PC-9 (cell line): ENCODE results near the gene SCAF1. TPM values are rescaled to one million over a fixed set of nuclear protein-coding genes. Genes with fewer than 3 reads are reported as not detected.

ENCODE experiments used
- BruUV-seq: library from RNA; stranded (reverse); fragments of 400-500 nt; replicated peaks from 2 replicates; lab custom pipeline; 2021; lab: Mats Ljungman, UMichigan
- CTCF ChIA-PET: fragments of 300-600 bp; sonication (Branson Sonifier 250); formaldehyde crosslinking; loops from one replicate; lab custom pipeline; 2022; ENCODE audit warnings: antibody characterized with exemption; lab: Charles Lee
- POLR2A ChIA-PET: fragments of 300-600 bp; sonication (Branson Sonifier 250); formaldehyde crosslinking; loops from one replicate; lab custom pipeline; 2022; ENCODE audit warnings: antibody characterized with exemption; ENCODE audit not compliant: unreplicated experiment; lab: Charles Lee
- DNase-seq, 2 experiments: peaks; one replicate each; pipeline versions ENCODE4 v3.0.0 to v3.0.0-alpha.2; 2015 to 2022; ENCODE audit warnings: mixed read lengths in 1 of 2
- H2AFZ ChIP-seq: fragments of 200-600 bp; sonication (generic); 2 replicates; pipeline ENCODE4 v1.8.1; 2017; ENCODE audit warnings: antibody characterized with exemption
- H3F3A ChIP-seq: fragments of 200-600 bp; sonication (generic); 2 replicates; pipeline ENCODE4 v1.8.1; 2017; ENCODE audit warnings: antibody characterized with exemption, mild to moderate bottlenecking, low read depth; ENCODE audit not compliant: insufficient read depth
- H3K27ac ChIP-seq: fragments of 200-600 bp; sonication (generic); 2 replicates; pipeline ENCODE4 v1.6.1; 2016; ENCODE audit warnings: mixed run types
- H3K27me3 ChIP-seq: fragments of 200-600 bp; sonication (generic); 2 replicates; pipeline ENCODE4 v1.6.1; 2016; ENCODE audit warnings: low read depth, mixed run types; ENCODE audit not compliant: insufficient read depth
- H3K36me3 ChIP-seq: fragments of 200-600 bp; sonication (generic); 2 replicates; pipeline ENCODE4 v1.6.1; 2016; ENCODE audit warnings: low read depth, mixed run types
- H3K4me1 ChIP-seq: fragments of 200-600 bp; sonication (generic); replicated peaks from 2 replicates; pipeline ENCODE4 v1.6.1; 2016; ENCODE audit warnings: mixed run types; ENCODE audit not compliant: insufficient read depth
- H3K4me2 ChIP-seq: fragments of 200-600 bp; sonication (generic); 2 replicates; pipeline ENCODE4 v1.6.1; 2017; ENCODE audit warnings: mixed run types
- H3K4me3 ChIP-seq: fragments of 200-600 bp; sonication (generic); 2 replicates; pipeline ENCODE4 v1.6.1; 2016; ENCODE audit warnings: mixed run types
- H3K79me2 ChIP-seq: fragments of 200-600 bp; sonication (generic); 2 replicates; pipeline ENCODE4 v1.6.1; 2017; ENCODE audit warnings: low read depth, mixed run types
- H3K9me2 ChIP-seq: fragments of 200-600 bp; sonication (generic); 2 replicates; pipeline ENCODE4 v1.8.1; 2017; ENCODE audit warnings: mild to moderate bottlenecking; ENCODE audit not compliant: insufficient read depth
- H3K9me3 ChIP-seq: fragments of 200-600 bp; sonication (generic); 2 replicates; pipeline ENCODE4 v1.8.1; 2016; ENCODE audit warnings: low read depth; ENCODE audit not compliant: insufficient read depth
- H4K20me1 ChIP-seq: fragments of 200-600 bp; sonication (generic); 2 replicates; pipeline ENCODE4 v1.8.1; 2017; ENCODE audit not compliant: insufficient read depth
- EZH2 ChIP-seq: fragments of 200-600 bp; sonication (generic); IDR thresholded peaks from 2 replicates; pipeline ENCODE4 v1.8.0; 2017; ENCODE audit warnings: antibody characterized with exemption, low read depth
- intact Hi-C: fragments of 100-400 bp; cut with micrococcal nuclease; formaldehyde crosslinking; loops from one replicate; pipeline ENCODE4 v1.10.0; 2022; ENCODE audit not compliant: unreplicated experiment
- total RNA-seq: library from RNA; stranded (reverse); gene quantifications from 2 replicates; pipeline ENCODE4 v1.2.3, GENCODE V29; 2021
- TF ChIP-seq, protein P1 (sequence below): fragments of 200-600 bp; sonication (generic); conservative IDR thresholded peaks from 2 replicates; pipeline ENCODE4 v1.6.1; 2017; ENCODE audit warnings: mixed run types, antibody characterized with exemption, mild to moderate bottlenecking, moderate library complexity

The SCAF1 gene
- total RNA-seq, 1 experiment from 2014 or later = 91.3 TPM

DNA sequence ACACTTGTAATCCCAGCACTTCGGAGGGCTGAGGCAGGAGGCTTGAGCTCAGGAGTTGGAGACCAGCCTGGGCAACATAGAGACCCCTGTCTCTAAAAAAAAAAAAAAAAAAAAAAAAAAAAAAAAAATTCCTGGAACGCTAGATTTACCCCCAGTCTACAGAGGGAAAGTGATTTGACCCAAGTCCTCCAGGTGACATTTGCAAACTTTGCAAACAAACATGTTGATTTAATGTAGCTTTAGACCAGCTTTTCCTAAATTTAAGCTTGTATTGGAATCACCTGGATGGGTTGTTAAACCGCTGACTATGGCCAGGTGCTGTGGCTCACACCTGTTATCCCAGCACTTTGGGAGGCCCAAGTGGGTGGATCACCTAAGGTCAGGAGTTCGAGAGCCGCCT, 57.4 kb downstream of the SCAF1 start:
- TF ChIP-seq EZH2 = no peak
- TF ChIP-seq, protein P1, sequence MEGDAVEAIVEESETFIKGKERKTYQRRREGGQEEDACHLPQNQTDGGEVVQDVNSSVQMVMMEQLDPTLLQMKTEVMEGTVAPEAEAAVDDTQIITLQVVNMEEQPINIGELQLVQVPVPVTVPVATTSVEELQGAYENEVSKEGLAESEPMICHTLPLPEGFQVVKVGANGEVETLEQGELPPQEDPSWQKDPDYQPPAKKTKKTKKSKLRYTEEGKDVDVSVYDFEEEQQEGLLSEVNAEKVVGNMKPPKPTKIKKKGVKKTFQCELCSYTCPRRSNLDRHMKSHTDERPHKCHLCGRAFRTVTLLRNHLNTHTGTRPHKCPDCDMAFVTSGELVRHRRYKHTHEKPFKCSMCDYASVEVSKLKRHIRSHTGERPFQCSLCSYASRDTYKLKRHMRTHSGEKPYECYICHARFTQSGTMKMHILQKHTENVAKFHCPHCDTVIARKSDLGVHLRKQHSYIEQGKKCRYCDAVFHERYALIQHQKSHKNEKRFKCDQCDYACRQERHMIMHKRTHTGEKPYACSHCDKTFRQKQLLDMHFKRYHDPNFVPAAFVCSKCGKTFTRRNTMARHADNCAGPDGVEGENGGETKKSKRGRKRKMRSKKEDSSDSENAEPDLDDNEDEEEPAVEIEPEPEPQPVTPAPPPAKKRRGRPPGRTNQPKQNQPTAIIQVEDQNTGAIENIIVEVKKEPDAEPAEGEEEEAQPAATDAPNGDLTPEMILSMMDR = no peak
- CTCF ChIA-PET = interaction anchor here (0.7 kb wide), 1 partner anchor 19 kb away, joined by 8 read pairs; no protein-coding TSS in a partner anchor

DNA sequence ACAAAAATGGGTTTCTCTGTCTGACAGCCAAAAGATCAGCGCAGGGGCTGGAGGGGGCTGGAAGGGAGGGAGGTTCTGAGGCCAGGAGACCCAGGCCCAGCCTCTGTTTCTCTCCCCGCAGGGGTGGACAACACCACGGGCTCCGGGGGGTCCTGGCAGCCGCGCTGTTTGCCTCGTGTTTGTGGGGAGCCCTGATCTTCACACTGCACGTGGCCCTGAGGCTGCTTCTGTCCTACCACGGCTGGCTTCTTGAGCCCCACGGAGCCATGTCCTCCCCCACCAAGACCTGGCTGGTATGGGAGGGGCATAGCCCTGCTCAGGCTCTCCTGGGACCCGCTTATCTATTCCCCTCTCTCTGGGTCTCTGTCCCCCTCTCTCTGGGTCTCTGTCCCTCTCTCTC, 58.6 kb downstream of the SCAF1 start:
- Histone ChIP-seq H3K4me2 (no peak overlapping the region), H3K4me3 (no peak overlapping the region), H3K9me3 (no peaks in the 10 kb centered on the region), H3K4me1 (no peaks in the 10 kb centered on the region), H3F3A (peaks cover 18% of the 10 kb centered on the region; the same call in 1 of the 2 replicates), H3K9me2 (no peaks in the 10 kb centered on the region), H4K20me1 (no peaks in the 10 kb centered on the region), H3K27ac (no peak overlapping the region), H3K79me2 (no peaks in the 10 kb centered on the region), H3K27me3 (no peaks in the 10 kb centered on the region), H2AFZ (no peak overlapping the region), H3K36me3 (no peaks in the 10 kb centered on the region)
- CTCF ChIA-PET = interaction anchor here (0.6 kb wide), 1 partner anchor 22 kb away, joined by 7 read pairs; no protein-coding TSS in a partner anchor
- POLR2A ChIA-PET = no interaction called here
- DNase-seq = no peak
- no TSS peak for BruUV-seq
- intact Hi-C loops = no loop called here
- TF ChIP-seq, protein P1 = no peak
- no peak for TF ChIP-seq EZH2

More for the DNA sequence above, 57.4 kb downstream of the SCAF1 start:
- H3K4me3 ChIP-seq = no peak overlapping the region
- BruUV-seq = no TSS peak
- H3K4me1 ChIP-seq = no peaks in the 10 kb centered on the region
- peaks cover 18% of the 10 kb centered on the region; the same call in 1 of the 2 replicates for H3F3A ChIP-seq
- H3K27me3 ChIP-seq = no peaks in the 10 kb centered on the region
- no peaks in the 10 kb centered on the region for H3K79me2 ChIP-seq
- DNase-seq = no peak
- POLR2A ChIA-PET = interaction anchor here (0.5 kb wide), 1 partner anchor 65 kb away, joined by 11 read pairs; no protein-coding TSS in a partner anchor
- H4K20me1 ChIP-seq = no peaks in the 10 kb centered on the region
- intact Hi-C loops = no loop called here
- no peaks in the 10 kb centered on the region for H3K9me3 ChIP-seq
- no peak overlapping the region for H2AFZ ChIP-seq
- H3K27ac ChIP-seq = no peak overlapping the region
- H3K9me2 ChIP-seq = no peaks in the 10 kb centered on the region
- H3K4me2 ChIP-seq = no peak overlapping the region
- no peaks in the 10 kb centered on the region for H3K36me3 ChIP-seq

DNA sequence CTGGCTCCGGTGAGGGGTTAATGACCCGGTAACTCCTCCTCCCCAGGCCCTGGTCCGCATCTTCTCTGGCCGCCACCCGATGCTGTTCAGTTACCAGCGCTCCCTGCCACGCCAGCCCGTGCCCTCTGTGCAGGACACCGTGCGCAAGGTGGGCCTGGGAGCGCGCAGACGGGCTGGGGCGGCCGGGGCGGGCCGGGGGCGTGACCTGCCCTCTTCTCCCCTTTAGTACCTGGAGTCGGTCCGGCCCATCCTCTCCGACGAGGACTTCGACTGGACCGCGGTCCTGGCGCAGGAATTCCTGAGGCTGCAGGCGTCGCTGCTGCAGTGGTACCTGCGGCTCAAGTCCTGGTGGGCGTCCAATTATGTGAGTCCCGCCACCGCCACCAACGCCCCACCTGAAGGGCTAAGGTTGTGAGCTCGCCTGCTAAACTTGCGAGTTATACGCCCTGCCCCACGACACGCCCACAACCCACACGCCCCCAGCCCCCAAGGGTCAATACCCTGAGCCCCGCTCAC, 59.3 kb downstream of the SCAF1 start:
- no peak overlapping the region for H3K4me3 ChIP-seq
- H2AFZ ChIP-seq = no peak overlapping the region
- DNase-seq = no peak
- no peak for TF ChIP-seq EZH2
- TF ChIP-seq, protein P1 = no peak
- POLR2A ChIA-PET = no interaction called here
- no peaks in the 10 kb centered on the region for H3K79me2 ChIP-seq
- no peaks in the 10 kb centered on the region for H3K36me3 ChIP-seq
- no TSS peak for BruUV-seq
- H3K27ac ChIP-seq = no peak overlapping the region
- peaks cover 18% of the 10 kb centered on the region; the same call in 1 of the 2 replicates for H3F3A ChIP-seq
- CTCF ChIA-PET = no interaction called here
- H3K9me3 ChIP-seq = no peaks in the 10 kb centered on the region
- H3K4me1 ChIP-seq = no peaks in the 10 kb centered on the region
- H4K20me1 ChIP-seq = no peaks in the 10 kb centered on the region
- H3K9me2 ChIP-seq = no peaks in the 10 kb centered on the region
- H3K4me2 ChIP-seq = no peak overlapping the region
- H3K27me3 ChIP-seq = no peaks in the 10 kb centered on the region
- intact Hi-C loops = no loop called here
